Measurements from ENCODE around the gene ITGBL1. TPM values are rescaled to one million over a fixed set of nuclear protein-coding genes. Genes with fewer than 3 reads are reported as not detected.

ITGBL1 gene
- total and polyA plus RNA-seq, 2 of the 4 experiments (the other 2 are of a cell fraction): 22.2 to 24.2 TPM

DNA sequence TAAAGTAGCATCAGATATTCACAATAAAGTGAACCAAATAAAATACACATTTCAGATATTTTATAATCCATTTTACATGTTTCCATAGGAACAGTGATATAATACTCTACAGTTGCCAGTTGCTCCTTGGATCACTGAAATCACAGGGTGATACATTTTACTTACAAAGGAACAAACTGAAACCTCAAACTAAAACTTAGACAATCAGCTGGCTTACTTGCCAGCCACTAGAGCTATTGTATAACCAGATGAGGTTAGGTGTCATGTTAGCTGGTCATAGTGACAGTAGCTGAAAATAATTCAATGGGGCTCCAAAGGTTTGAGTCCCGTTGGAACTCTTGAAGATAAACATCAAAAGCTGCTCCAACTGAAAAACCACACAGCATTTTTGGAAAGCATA, 274.6 kb downstream of the ITGBL1 start:
- Histone ChIP-seq H3K4me1 (ENCODE audit: control insufficient read depth, insufficient read depth, low read length) (no peaks in the 10 kb centered on the region), H3K14ac (replicated peaks; ENCODE audit: low read depth, low read length) (no peak overlapping the region), H3K18ac (ENCODE audit: low read depth, low read length) (no peak overlapping the region), H4K91ac (ENCODE audit: insufficient read depth, low read depth, low read length) (no peak overlapping the region), H2AK9ac (replicated peaks; ENCODE audit: low read depth, low read length, poor library complexity) (no peak overlapping the region), H4K20me1 (ENCODE audit: insufficient read depth, low read length) (no peaks in the 10 kb centered on the region), H2AK5ac (ENCODE audit: low read depth, low read length) (no peak overlapping the region), H3K4ac (ENCODE audit: low read depth, low read length) (no peak overlapping the region), H3K9me3 (ENCODE audit: control insufficient read depth, insufficient read depth, low read length) (no peaks in the 10 kb centered on the region), H2BK20ac (ENCODE audit: low read depth, low read length) (no peak overlapping the region), H2BK5ac (ENCODE audit: low read depth, low read length, poor library complexity, severe bottlenecking) (no peak overlapping the region), H3K27ac (ENCODE audit: insufficient read depth, low read length) (no peak overlapping the region), H2BK120ac (ENCODE audit: low read depth, low read length) (no peak overlapping the region), H3K4me3 (ENCODE audit: insufficient read depth, low read depth, low read length) (no peak overlapping the region), H3K56ac (ENCODE audit: extremely low read depth, insufficient read depth, low read length) (no peak overlapping the region), H3K79me1 (ENCODE audit: low read depth in 1 of 2, low read length in 2 of 2) (no peaks in the 10 kb centered on the region), H4K8ac (ENCODE audit: low read depth in 2 of 2, low read length in 2 of 2) (no peak overlapping the region), H3K9ac (ENCODE audit: low read depth, low read length) (no peak overlapping the region), H3K9me1 (ENCODE audit: insufficient read depth, low read length) (no peaks in the 10 kb centered on the region), H3K27me3 (ENCODE audit: control insufficient read depth, insufficient read depth, low read length) (no peaks in the 10 kb centered on the region), H3K4me2 (ENCODE audit: low read depth, low read length) (no peak overlapping the region), H3K36me3 (ENCODE audit: control insufficient read depth, insufficient read depth, low read length) (no peaks in the 10 kb centered on the region), H2BK15ac (ENCODE audit: low read depth, low read length) (no peak overlapping the region), H3K23ac (ENCODE audit: low read depth, low read length) (no peak overlapping the region), H4K5ac (ENCODE audit: low read depth, low read length) (no peak overlapping the region), H2AFZ (replicated peaks; ENCODE audit: low read length, poor library complexity) (no peak overlapping the region)
- no peak for ATAC-seq (ENCODE audit: low read depth)
- in situ Hi-C loops (cut with MboI; ENCODE audit: low sequenced_read_pairs): no loop called here
- no CpG with 5 or more reads among the region's 1 CpG for WGBS, 2 experiments (ENCODE audit: extremely low coverage in 2 of 2, insufficient read length in 1 of 2)
- dilution Hi-C loops (cut with HindIII; ENCODE audit: low sequenced_read_pairs, unreplicated experiment): no loop called here
- intact Hi-C loops (cut with micrococcal nuclease): no loop called here
- ChIA-PET CTCF (no interaction called here), POLR2A (ENCODE audit: unreplicated experiment) (no interaction called here)
- no peak for DNase-seq
- BruUV-seq (replicated peaks): no TSS peak
- TF ChIP-seq NFE2L2 (IDR thresholded peaks at IDR 0.05; ENCODE audit: low read depth, low read length) (no peak), RAD21 (IDR thresholded peaks at IDR 0.05; ENCODE audit: low read length) (no peak), MAZ (IDR thresholded peaks at IDR 0.05; ENCODE audit: borderline replicate concordance, low read depth, low read length) (no peak), SMC3 (IDR thresholded peaks at IDR 0.05; ENCODE audit: low read depth, low read length) (no peak), MXI1 (IDR thresholded peaks at IDR 0.05; ENCODE audit: borderline replicate concordance, low read depth, low read length) (no peak), BHLHE40 (IDR thresholded peaks at IDR 0.05; ENCODE audit: low read depth, low read length) (no peak), RFX5 (IDR thresholded peaks at IDR 0.05; ENCODE audit: low read depth, low read length) (no peak)
- TF ChIP-seq, protein P1, sequence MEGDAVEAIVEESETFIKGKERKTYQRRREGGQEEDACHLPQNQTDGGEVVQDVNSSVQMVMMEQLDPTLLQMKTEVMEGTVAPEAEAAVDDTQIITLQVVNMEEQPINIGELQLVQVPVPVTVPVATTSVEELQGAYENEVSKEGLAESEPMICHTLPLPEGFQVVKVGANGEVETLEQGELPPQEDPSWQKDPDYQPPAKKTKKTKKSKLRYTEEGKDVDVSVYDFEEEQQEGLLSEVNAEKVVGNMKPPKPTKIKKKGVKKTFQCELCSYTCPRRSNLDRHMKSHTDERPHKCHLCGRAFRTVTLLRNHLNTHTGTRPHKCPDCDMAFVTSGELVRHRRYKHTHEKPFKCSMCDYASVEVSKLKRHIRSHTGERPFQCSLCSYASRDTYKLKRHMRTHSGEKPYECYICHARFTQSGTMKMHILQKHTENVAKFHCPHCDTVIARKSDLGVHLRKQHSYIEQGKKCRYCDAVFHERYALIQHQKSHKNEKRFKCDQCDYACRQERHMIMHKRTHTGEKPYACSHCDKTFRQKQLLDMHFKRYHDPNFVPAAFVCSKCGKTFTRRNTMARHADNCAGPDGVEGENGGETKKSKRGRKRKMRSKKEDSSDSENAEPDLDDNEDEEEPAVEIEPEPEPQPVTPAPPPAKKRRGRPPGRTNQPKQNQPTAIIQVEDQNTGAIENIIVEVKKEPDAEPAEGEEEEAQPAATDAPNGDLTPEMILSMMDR (conservative IDR thresholded peaks at IDR 0.05; ENCODE audit: low read depth, low read length): no peak
- TF ChIP-seq, protein P2, sequence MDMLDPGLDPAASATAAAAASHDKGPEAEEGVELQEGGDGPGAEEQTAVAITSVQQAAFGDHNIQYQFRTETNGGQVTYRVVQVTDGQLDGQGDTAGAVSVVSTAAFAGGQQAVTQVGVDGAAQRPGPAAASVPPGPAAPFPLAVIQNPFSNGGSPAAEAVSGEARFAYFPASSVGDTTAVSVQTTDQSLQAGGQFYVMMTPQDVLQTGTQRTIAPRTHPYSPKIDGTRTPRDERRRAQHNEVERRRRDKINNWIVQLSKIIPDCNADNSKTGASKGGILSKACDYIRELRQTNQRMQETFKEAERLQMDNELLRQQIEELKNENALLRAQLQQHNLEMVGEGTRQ (IDR thresholded peaks at IDR 0.05; ENCODE audit: low read depth, low read length): no peak

All from IMR-90 (cell line).